K562 (cell line): ENCODE data around the gene DTX1. TPM values are rescaled to one million over a fixed set of nuclear protein-coding genes. Genes with fewer than 3 reads are reported as not detected.

Source experiments
- BMI1 ChIP-seq: fragments of 150-350 bp; IDR thresholded peaks from 2 replicates; pipeline ENCODE4 v1.6.1; 2014; ENCODE audit warnings: low read length
- CTBP1 ChIP-seq: fragments of 450-650 bp; IDR thresholded peaks from 2 replicates; pipeline ENCODE4 v1.6.1; 2016; ENCODE audit warnings: borderline replicate concordance
- DMBX1 ChIP-seq: fragments of 250-450 bp; sonication (Bioruptor Pico); IDR thresholded peaks from 2 replicates; pipeline ENCODE4 v1.8.0; 2022; ENCODE audit warnings: inconsistent platforms, mild to moderate bottlenecking, moderate library complexity, borderline replicate concordance
- HEY1 ChIP-seq: fragments of 250-450 bp; sonication (Bioruptor Pico); IDR thresholded peaks from 2 replicates; pipeline ENCODE4 v1.5.0; 2020; ENCODE audit warnings: mild to moderate bottlenecking, moderate library complexity, borderline replicate concordance
- KDM1A ChIP-seq, 2 experiments: fragments of 450-650 bp; IDR thresholded peaks; 2 replicates each; pipeline ENCODE4 v1.6.1; 2016; ENCODE audit warnings: mild to moderate bottlenecking in 2 of 2
- OTX1 ChIP-seq: fragments of 450-650 bp; formaldehyde crosslinking; IDR thresholded peaks from 2 replicates; pipeline ENCODE4 v1.4.0; 2022; ENCODE audit warnings: mild to moderate bottlenecking
- RCOR1 ChIP-seq, 2 experiments: IDR thresholded peaks; 2 replicates each; pipeline ENCODE4 v1.6.1; 2012; ENCODE audit warnings: low read depth in 2 of 2, low read length in 2 of 2, borderline replicate concordance in 1 of 2, improper control_type of control experiment in 1 of 2
- polyA plus RNA-seq, 8 experiments: library from polyadenylated mRNA; depleted of rRNA in 4 of 8; stranded (reverse) in 5 of 8; unstranded in 3 of 8; fragments of >200 nt; fragmentation: Nextera tagmentation in 2 of 8; fragmentation: Illumina TruSeq in 1 of 8; extraction: Ambion mirVana in 2 of 8; extraction: Trizol in 1 of 8; gene quantifications; 2 replicates each; pipeline versions ENCODE4 v1.2.1 to v1.2.3, GENCODE V29; 2011 to 2014; ENCODE audit warnings: inconsistent platforms in 1 of 8, missing spikeins in 1 of 8
- total RNA-seq, 7 experiments: library from RNA; depleted of rRNA in 6 of 7; stranded (reverse); fragments of >200 nt in 6 of 7; fragmentation: Illumina TruSeq in 2 of 7; extraction: Trizol in 2 of 7; gene quantifications; 2 replicates each; pipeline versions ENCODE4 v1.2.1 to v1.2.3, GENCODE V29; 2011 to 2021; ENCODE audit warnings: low replicate concordance in 1 of 7
- TF ChIP-seq, protein P1 (sequence below): IDR thresholded peaks from 2 replicates; pipeline ENCODE4 v1.6.1; 2011; ENCODE audit warnings: borderline replicate concordance, low read depth, mild to moderate bottlenecking, moderate library complexity, low read length; ENCODE audit not compliant: insufficient read depth, poor library complexity, severe bottlenecking
- TF ChIP-seq, protein P2 (sequence below): sonication (generic); formaldehyde crosslinking; IDR thresholded peaks from 2 replicates; pipeline ENCODE4 v1.4.0; 2020; ENCODE audit warnings: mild to moderate bottlenecking, missing genetic modification reagents
- TF ChIP-seq, protein P3 (sequence below), 2 experiments: fragments of 450-650 bp; conservative IDR thresholded peaks; 2 replicates each; pipeline ENCODE4 v1.6.1; 2017; ENCODE audit warnings: mild to moderate bottlenecking in 2 of 2, moderate library complexity in 2 of 2
- TF ChIP-seq, protein P4 (sequence below), 3 experiments: IDR thresholded peaks in 2 of 3; conservative IDR thresholded peaks in 1 of 3; 2 replicates each; pipeline ENCODE4 v1.5.1; 2011 to 2012; ENCODE audit warnings: low read length in 3 of 3, mild to moderate bottlenecking in 3 of 3, control low read depth in 2 of 3, improper control_type of control experiment in 1 of 3, inconsistent platforms in 1 of 3, low read depth in 1 of 3, mixed read lengths in 1 of 3, moderate library complexity in 1 of 3; ENCODE audit not compliant: insufficient read depth in 2 of 3

DTX1 gene
- total and polyA plus RNA-seq, 9 of the 15 experiments (the other 6 are each of a cell fraction or from before 2014, with no cell fraction given): not detected

DNA sequence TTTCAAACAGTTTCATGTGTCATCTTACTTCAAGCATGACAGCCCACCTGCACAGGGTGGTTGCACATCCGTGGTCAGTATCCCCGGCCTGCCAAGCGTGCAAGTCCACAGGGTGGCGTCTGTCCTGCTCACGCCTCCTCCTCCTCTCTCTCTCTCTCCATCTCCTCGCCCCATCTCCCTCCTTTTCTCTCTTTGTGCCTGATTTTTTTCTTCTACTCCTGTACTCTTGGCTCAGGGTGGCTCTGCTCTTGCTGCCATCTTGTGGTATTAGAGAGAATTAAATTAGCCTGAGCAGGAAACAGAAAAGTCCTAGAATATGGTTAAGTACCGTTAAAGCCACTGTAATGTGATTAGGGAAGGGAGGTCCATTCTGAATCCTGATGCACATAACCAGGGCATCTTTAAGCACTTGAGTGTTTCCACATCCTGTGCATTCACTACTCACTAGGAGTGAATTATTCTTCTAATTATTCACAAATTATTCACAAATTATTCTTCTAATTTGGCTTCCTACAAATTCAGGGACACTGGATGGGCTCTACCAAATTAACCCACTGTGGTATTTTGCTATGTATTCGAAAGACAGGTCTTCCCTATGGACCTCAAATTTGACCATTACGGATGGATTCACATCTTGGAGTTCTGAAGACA is 25.5 kb upstream of the DTX1 start (continued):
- TF ChIP-seq, protein P1, sequence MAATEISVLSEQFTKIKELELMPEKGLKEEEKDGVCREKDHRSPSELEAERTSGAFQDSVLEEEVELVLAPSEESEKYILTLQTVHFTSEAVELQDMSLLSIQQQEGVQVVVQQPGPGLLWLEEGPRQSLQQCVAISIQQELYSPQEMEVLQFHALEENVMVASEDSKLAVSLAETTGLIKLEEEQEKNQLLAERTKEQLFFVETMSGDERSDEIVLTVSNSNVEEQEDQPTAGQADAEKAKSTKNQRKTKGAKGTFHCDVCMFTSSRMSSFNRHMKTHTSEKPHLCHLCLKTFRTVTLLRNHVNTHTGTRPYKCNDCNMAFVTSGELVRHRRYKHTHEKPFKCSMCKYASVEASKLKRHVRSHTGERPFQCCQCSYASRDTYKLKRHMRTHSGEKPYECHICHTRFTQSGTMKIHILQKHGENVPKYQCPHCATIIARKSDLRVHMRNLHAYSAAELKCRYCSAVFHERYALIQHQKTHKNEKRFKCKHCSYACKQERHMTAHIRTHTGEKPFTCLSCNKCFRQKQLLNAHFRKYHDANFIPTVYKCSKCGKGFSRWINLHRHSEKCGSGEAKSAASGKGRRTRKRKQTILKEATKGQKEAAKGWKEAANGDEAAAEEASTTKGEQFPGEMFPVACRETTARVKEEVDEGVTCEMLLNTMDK: peak; percentile 85
- peak; percentile 38; the same call in 1 of the 2 replicates for TF ChIP-seq CTBP1
- TF ChIP-seq, protein P2, sequence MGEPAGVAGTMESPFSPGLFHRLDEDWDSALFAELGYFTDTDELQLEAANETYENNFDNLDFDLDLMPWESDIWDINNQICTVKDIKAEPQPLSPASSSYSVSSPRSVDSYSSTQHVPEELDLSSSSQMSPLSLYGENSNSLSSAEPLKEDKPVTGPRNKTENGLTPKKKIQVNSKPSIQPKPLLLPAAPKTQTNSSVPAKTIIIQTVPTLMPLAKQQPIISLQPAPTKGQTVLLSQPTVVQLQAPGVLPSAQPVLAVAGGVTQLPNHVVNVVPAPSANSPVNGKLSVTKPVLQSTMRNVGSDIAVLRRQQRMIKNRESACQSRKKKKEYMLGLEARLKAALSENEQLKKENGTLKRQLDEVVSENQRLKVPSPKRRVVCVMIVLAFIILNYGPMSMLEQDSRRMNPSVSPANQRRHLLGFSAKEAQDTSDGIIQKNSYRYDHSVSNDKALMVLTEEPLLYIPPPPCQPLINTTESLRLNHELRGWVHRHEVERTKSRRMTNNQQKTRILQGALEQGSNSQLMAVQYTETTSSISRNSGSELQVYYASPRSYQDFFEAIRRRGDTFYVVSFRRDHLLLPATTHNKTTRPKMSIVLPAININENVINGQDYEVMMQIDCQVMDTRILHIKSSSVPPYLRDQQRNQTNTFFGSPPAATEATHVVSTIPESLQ (CRISPR knock-in tag): no peak
- 0 out of 4 replicates have a peak, but pooled peaks of 1 of the 2 experiments have one; percentile 22 for TF ChIP-seq KDM1A (IDR thresholded peaks at IDR 0.05)
- no peak for TF ChIP-seq BMI1
- TF ChIP-seq RCOR1 (IDR thresholded peaks at IDR 0.05; ENCODE audit: borderline replicate concordance in 1 of 2, low read depth in 2 of 2, low read length in 2 of 2): 0 out of 4 replicates have a peak, but pooled peaks of 1 of the 2 experiments have one; percentile 10
- no peak for TF ChIP-seq DMBX1 (CRISPR knock-in tag)
- no peak for TF ChIP-seq OTX1 (CRISPR knock-in tag)
- TF ChIP-seq, protein P3, sequence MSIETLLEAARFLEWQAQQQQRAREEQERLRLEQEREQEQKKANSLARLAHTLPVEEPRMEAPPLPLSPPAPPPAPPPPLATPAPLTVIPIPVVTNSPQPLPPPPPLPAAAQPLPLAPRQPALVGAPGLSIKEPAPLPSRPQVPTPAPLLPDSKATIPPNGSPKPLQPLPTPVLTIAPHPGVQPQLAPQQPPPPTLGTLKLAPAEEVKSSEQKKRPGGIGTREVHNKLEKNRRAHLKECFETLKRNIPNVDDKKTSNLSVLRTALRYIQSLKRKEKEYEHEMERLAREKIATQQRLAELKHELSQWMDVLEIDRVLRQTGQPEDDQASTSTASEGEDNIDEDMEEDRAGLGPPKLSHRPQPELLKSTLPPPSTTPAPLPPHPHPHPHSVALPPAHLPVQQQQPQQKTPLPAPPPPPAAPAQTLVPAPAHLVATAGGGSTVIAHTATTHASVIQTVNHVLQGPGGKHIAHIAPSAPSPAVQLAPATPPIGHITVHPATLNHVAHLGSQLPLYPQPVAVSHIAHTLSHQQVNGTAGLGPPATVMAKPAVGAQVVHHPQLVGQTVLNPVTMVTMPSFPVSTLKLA (conservative IDR thresholded peaks at IDR 0.05): no peak
- TF ChIP-seq, protein P4, sequence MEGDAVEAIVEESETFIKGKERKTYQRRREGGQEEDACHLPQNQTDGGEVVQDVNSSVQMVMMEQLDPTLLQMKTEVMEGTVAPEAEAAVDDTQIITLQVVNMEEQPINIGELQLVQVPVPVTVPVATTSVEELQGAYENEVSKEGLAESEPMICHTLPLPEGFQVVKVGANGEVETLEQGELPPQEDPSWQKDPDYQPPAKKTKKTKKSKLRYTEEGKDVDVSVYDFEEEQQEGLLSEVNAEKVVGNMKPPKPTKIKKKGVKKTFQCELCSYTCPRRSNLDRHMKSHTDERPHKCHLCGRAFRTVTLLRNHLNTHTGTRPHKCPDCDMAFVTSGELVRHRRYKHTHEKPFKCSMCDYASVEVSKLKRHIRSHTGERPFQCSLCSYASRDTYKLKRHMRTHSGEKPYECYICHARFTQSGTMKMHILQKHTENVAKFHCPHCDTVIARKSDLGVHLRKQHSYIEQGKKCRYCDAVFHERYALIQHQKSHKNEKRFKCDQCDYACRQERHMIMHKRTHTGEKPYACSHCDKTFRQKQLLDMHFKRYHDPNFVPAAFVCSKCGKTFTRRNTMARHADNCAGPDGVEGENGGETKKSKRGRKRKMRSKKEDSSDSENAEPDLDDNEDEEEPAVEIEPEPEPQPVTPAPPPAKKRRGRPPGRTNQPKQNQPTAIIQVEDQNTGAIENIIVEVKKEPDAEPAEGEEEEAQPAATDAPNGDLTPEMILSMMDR (IDR thresholded peaks at IDR 0.05 in 2 of 3, conservative IDR thresholded peaks at IDR 0.05 in 1 of 3; ENCODE audit: insufficient read depth in 2 of 3, low read depth in 1 of 3, low read length in 3 of 3): peak; percentile 48 to 62 (median 58); a peak in 5 of 6 replicates
- no peak for TF ChIP-seq HEY1 (CRISPR knock-in tag)
